GM18507 (cell line): ENCODE results near the gene SLC22A23.

Experiments
- DNase-seq: peaks from one replicate; pipeline ENCODE4 v3.0.0; 2011; ENCODE audit warnings: low read depth; ENCODE audit not compliant: insufficient read length; ENCODE audit errors: extremely low spot score
- FAIRE-seq: peaks from 2 replicates; lab custom pipeline; 2011; peaks lifted over from hg19 to GRCh38; lab: Jason Lieb, UNC

SLC22A23 gene

GRCh38 chr6:3376893-3377535, 79.8 kb downstream of the SLC22A23 start:
- FAIRE-seq (no peak), DNase-seq (no peak)

GRCh38 chr6:3376064-3376463, 80.8 kb downstream of the SLC22A23 start:
- DNase-seq (no peak), FAIRE-seq (no peak)

- FAIRE-seq (no peak), DNase-seq (no peak)
Measured at GRCh38 chr6:3373597-3374203, 83.2 kb downstream of the SLC22A23 start.

GRCh38 chr6:3372912-3373554, 83.8 kb downstream of the SLC22A23 start:
- FAIRE-seq (no peak), DNase-seq (no peak)

- no peak for DNase-seq
- no peak for FAIRE-seq
Measured at GRCh38 chr6:3372184-3372846, 84.5 kb downstream of the SLC22A23 start.

- FAIRE-seq = no peak
Measured at GRCh38 chr6:3371222-3371949, 85.5 kb downstream of the SLC22A23 start.

GRCh38 chr6:3370361-3371221, 86.3 kb downstream of the SLC22A23 start:
- FAIRE-seq (no peak), DNase-seq (no peak)

More at GRCh38 chr6:3371222-3371949, 85.5 kb downstream of the SLC22A23 start:
- DNase-seq = no peak

- FAIRE-seq (no peak), DNase-seq (no peak)
Measured at GRCh38 chr6:3369985-3370360, 86.9 kb downstream of the SLC22A23 start.

GRCh38 chr6:3368685-3369084, 88.2 kb downstream of the SLC22A23 start:
- FAIRE-seq = no peak

GRCh38 chr6:3367630-3368029, 89.2 kb downstream of the SLC22A23 start:
- DNase-seq (no peak), FAIRE-seq (no peak)

More at GRCh38 chr6:3368685-3369084, 88.2 kb downstream of the SLC22A23 start:
- no peak for DNase-seq

- DNase-seq (no peak), FAIRE-seq (no peak)
Measured at GRCh38 chr6:3366596-3367413, 90.0 kb downstream of the SLC22A23 start.

- FAIRE-seq (no peak), DNase-seq (no peak)
Measured at GRCh38 chr6:3364391-3364790, 92.5 kb downstream of the SLC22A23 start.

- FAIRE-seq = no peak
Measured at GRCh38 chr6:3363296-3364025, 93.4 kb downstream of the SLC22A23 start.

GRCh38 chr6:3361312-3362037, 95.4 kb downstream of the SLC22A23 start:
- no peak for DNase-seq

More at GRCh38 chr6:3363296-3364025, 93.4 kb downstream of the SLC22A23 start:
- no peak for DNase-seq

GRCh38 chr6:3360727-3361045, 96.2 kb downstream of the SLC22A23 start:
- no peak for FAIRE-seq
- no peak for DNase-seq

More at GRCh38 chr6:3361312-3362037, 95.4 kb downstream of the SLC22A23 start:
- no peak for FAIRE-seq

GRCh38 chr6:3359973-3360726, 96.7 kb downstream of the SLC22A23 start:
- FAIRE-seq (no peak), DNase-seq (no peak)
